B cell (primary cell): ENCODE results near the gene CCDC93. TPM values are rescaled to one million over a fixed set of nuclear protein-coding genes. Genes with fewer than 3 reads are reported as not detected.

Experiments used
- ATAC-seq: fragments of 200-7000 bp; cut with Tn5 transposase; one replicate; pipeline ENCODE4 v1.10.0; 2021; ENCODE audit warnings: low read depth, mild to moderate bottlenecking, moderate number of reproducible peaks, moderate library complexity
- CTCF ChIA-PET: fragments of 350-600 bp; sonication (Branson Sonifier 250); formaldehyde crosslinking; loops from one replicate; lab custom pipeline; 2021; ENCODE audit warnings: antibody characterized with exemption, inconsistent platforms; lab: Charles Lee
- POLR2A ChIA-PET: fragments of 350-600 bp; sonication (Branson Sonifier 250); formaldehyde crosslinking; loops from one replicate; lab custom pipeline; 2021; ENCODE audit warnings: antibody characterized with exemption; lab: Charles Lee
- DNase-seq: peaks from one replicate; pipeline ENCODE4 v3.0.0; 2013
- H2AFZ ChIP-seq: 2 replicates; pipeline ENCODE4 v1.6.1; 2012; ENCODE audit warnings: mild to moderate bottlenecking, low read depth, low read length; ENCODE audit not compliant: insufficient read depth, poor library complexity, severe bottlenecking
- H3K27ac ChIP-seq, 2 donors: 1 replicate in 1 of 2; 2 replicates in 1 of 2; pipeline ENCODE4 v1.5.1; 2012 to 2013; ENCODE audit warnings: low read length in 2 of 2, mild to moderate bottlenecking in 2 of 2, moderate library complexity in 1 of 2
- H3K27me3 ChIP-seq, 4 experiments: fragments of 200-600 bp in 1 of 4; sonication (generic) in 1 of 4; replicated peaks in 1 of 4; 1 replicate in 2 of 4; 2 replicates in 2 of 4; pipeline versions ENCODE4 v1.6.1 to v1.7.0; 2013 to 2016; ENCODE audit warnings: low read length in 3 of 4, mild to moderate bottlenecking in 2 of 4, mixed read lengths in 1 of 4, moderate library complexity in 1 of 4; ENCODE audit not compliant: insufficient read depth in 4 of 4, control insufficient read depth in 3 of 4; ENCODE audit errors: control extremely low read depth in 1 of 4
- H3K36me3 ChIP-seq, 2 experiments: replicated peaks in 1 of 2; 1 replicate in 1 of 2; 2 replicates in 1 of 2; pipeline versions ENCODE4 v1.6.1 to v1.7.1; 2013; ENCODE audit warnings: low read length in 1 of 2; ENCODE audit not compliant: insufficient read depth in 2 of 2, control insufficient read depth in 1 of 2; ENCODE audit errors: control extremely low read depth in 1 of 2, extremely low read depth in 1 of 2
- H3K4me1 ChIP-seq, 2 donors: fragments of 200-600 bp in 1 of 2; sonication (generic) in 1 of 2; 1 replicate in 1 of 2; 2 replicates in 1 of 2; pipeline versions ENCODE4 v1.5.1 to v1.6.1; 2013 to 2017; ENCODE audit warnings: low read length in 2 of 2; ENCODE audit not compliant: control insufficient read depth in 2 of 2, insufficient read depth in 2 of 2
- H3K4me2 ChIP-seq: replicated peaks from 2 replicates; pipeline ENCODE3; 2012; ENCODE audit warnings: mild to moderate bottlenecking, low read depth, low read length; ENCODE audit not compliant: poor library complexity, severe bottlenecking
- H3K4me3 ChIP-seq, 5 experiments: fragments of 200-600 bp in 1 of 5; sonication (generic) in 1 of 5; 1 replicate in 3 of 5; 2 replicates in 2 of 5; pipeline versions ENCODE4 v1.5.1 to v1.7.0; 2011 to 2016; ENCODE audit warnings: low read length in 4 of 5, mild to moderate bottlenecking in 4 of 5, low read depth in 2 of 5, control low read depth in 1 of 5, moderate library complexity in 1 of 5; ENCODE audit not compliant: insufficient read depth in 1 of 5; ENCODE audit errors: control extremely low read depth in 1 of 5, extremely low read depth in 1 of 5
- H3K79me2 ChIP-seq: fragments of 200-600 bp; sonication (generic); one replicate; pipeline ENCODE4 v1.6.0; 2016; ENCODE audit warnings: low read length; ENCODE audit not compliant: control insufficient read depth, insufficient read depth
- H3K9ac ChIP-seq: fragments of 200-600 bp; sonication (generic); 2 replicates; pipeline ENCODE4 v1.6.1; 2017; ENCODE audit warnings: mild to moderate bottlenecking, low read length, moderate library complexity
- H3K9me3 ChIP-seq, 3 donors: one replicate each; pipeline versions ENCODE4 v1.6.1 to v1.7.1; 2013; ENCODE audit warnings: low read length in 2 of 3; ENCODE audit not compliant: control insufficient read depth in 2 of 3, insufficient read depth in 1 of 3; ENCODE audit errors: control extremely low read depth in 1 of 3
- H4K20me1 ChIP-seq: 2 replicates; pipeline ENCODE4 v1.6.0; 2012; ENCODE audit warnings: mild to moderate bottlenecking, low read length; ENCODE audit not compliant: insufficient read depth, control insufficient read depth, poor library complexity, severe bottlenecking
- H3K27ac Mint-ChIP-seq: one replicate; pipeline ENCODE4 v1.8.0; 2021; ENCODE audit warnings: mixed read lengths
- H3K27me3 Mint-ChIP-seq: one replicate; pipeline ENCODE4 v1.8.0; 2021; ENCODE audit warnings: mixed read lengths
- H3K4me1 Mint-ChIP-seq: one replicate; pipeline ENCODE4 v1.8.0; 2021; ENCODE audit warnings: mixed read lengths
- H3K4me3 Mint-ChIP-seq: one replicate; pipeline ENCODE4 v1.8.0; 2021; ENCODE audit warnings: mixed read lengths
- H3K9me3 Mint-ChIP-seq: one replicate; pipeline ENCODE4 v1.8.0; 2022; ENCODE audit warnings: mixed read lengths; ENCODE audit not compliant: insufficient read depth
- EZH2 ChIP-seq: IDR thresholded peaks from 2 replicates; pipeline ENCODE4 v1.6.1; 2012; ENCODE audit warnings: borderline replicate concordance, low read depth, mild to moderate bottlenecking, moderate library complexity, low read length; ENCODE audit not compliant: insufficient read depth, poor library complexity, severe bottlenecking
- WGBS: methylation state at CpG from one replicate; pipeline ENCODE4 v1.1.5; 2013; ENCODE audit warnings: missing lambda C conversion rate; ENCODE audit not compliant: insufficient coverage; 5-methylcytosine and 5-hydroxymethylcytosine counted together
- intact Hi-C: fragments of 100-400 bp; cut with micrococcal nuclease; formaldehyde crosslinking; loops from one replicate; pipeline ENCODE4 v1.10.0; 2022
- polyA plus RNA-seq: library from polyadenylated mRNA; depleted of rRNA; stranded (reverse); fragments of >200 nt; gene quantifications from 2 replicates; pipeline ENCODE4 v1.2.3, GENCODE V29; 2012
- total RNA-seq, 2 donors: library from RNA; stranded (reverse); fragments of 120-200 nt in 1 of 2; gene quantifications; 1 replicate in 1 of 2; 2 replicates in 1 of 2; pipeline versions ENCODE4 v1.2.3 to v1.2.4, GENCODE V29; 2013 to 2022
- TF ChIP-seq, protein P1 (sequence below): fragments of 200-600 bp; IDR thresholded peaks from one replicate; pipeline ENCODE4 v1.8.0; 2022; ENCODE audit warnings: antibody characterized with exemption, mild to moderate bottlenecking

CCDC93 gene
- total and polyA plus RNA-seq, 2 donors (not counting 1 experiment from before 2014, with no cell fraction given) = 17.5 to 79.6 TPM

DNA sequence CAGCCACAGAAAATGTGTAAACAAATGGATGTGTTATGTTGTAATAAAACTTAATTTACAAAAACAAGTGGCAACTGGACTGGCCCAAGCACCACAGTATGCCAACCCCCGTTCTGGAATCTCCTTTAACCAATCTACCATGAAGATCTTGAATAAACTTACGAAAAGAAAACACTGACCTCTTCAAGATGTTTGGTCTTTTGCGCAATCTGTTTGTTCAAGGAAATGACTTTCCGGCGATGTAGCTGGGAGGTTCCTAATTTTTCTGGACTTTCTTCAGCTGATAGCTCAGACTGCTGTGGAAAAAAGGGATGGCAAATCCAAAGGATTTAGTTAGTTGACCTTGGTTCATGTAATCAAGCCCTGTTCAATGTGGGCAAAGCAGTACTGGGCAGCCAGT is 55.7 kb downstream of the CCDC93 start:
- H3K4me3 Mint-ChIP-seq = no peak overlapping the region
- no peaks in the 10 kb centered on the region for H3K4me1 Mint-ChIP-seq
- no peaks in the 10 kb centered on the region for H3K9me3 Mint-ChIP-seq
- intact Hi-C loops = no loop called here
- TF ChIP-seq, protein P1, sequence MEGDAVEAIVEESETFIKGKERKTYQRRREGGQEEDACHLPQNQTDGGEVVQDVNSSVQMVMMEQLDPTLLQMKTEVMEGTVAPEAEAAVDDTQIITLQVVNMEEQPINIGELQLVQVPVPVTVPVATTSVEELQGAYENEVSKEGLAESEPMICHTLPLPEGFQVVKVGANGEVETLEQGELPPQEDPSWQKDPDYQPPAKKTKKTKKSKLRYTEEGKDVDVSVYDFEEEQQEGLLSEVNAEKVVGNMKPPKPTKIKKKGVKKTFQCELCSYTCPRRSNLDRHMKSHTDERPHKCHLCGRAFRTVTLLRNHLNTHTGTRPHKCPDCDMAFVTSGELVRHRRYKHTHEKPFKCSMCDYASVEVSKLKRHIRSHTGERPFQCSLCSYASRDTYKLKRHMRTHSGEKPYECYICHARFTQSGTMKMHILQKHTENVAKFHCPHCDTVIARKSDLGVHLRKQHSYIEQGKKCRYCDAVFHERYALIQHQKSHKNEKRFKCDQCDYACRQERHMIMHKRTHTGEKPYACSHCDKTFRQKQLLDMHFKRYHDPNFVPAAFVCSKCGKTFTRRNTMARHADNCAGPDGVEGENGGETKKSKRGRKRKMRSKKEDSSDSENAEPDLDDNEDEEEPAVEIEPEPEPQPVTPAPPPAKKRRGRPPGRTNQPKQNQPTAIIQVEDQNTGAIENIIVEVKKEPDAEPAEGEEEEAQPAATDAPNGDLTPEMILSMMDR = no peak
- TF ChIP-seq EZH2 = no peak
- Histone ChIP-seq H3K27ac (no peak overlapping the region), H3K27me3 (no peaks in the 10 kb centered on the region), H3K4me2 (no peak overlapping the region), H3K9me3 (no peaks in the 10 kb centered on the region), H3K9ac (no peak overlapping the region), H4K20me1 (no peaks in the 10 kb centered on the region), H3K36me3 (peaks cover 4 to 74% of the 10 kb centered on the region in 2 experiments), H3K4me1 (no peaks in the 10 kb centered on the region), H3K79me2 (peaks cover 2% of the 10 kb centered on the region), H3K4me3 (no peak overlapping the region), H2AFZ (no peak overlapping the region)
- 98% methylated on average over 5 of the region's 5 CpGs for WGBS
- H3K27me3 Mint-ChIP-seq = no peaks in the 10 kb centered on the region
- no peak for DNase-seq
- H3K27ac Mint-ChIP-seq = no peak overlapping the region
- ATAC-seq = no peak
- POLR2A ChIA-PET = no interaction called here
- CTCF ChIA-PET = no interaction called here

DNA sequence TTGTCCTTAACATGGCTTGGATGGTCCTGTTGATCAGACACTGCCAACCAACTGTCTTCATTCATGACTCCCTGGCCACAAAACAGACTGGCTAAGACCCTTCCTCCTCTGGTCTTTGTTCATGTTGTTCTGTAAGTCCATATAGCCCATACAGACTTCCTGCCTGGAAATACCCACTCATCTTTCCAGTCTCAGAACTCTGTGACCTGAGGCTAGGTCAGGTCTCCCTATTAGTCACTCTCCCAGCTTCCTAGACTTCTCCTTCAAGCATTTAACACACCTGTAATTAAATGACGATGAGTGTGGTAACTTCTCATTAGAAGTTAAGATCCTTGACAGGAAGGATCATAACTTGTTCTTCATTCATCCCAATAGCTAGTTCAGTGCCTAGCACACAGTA is 56.3 kb downstream of the CCDC93 start:
- H3K79me2 ChIP-seq = no peaks in the 10 kb centered on the region
- H3K4me3 ChIP-seq = no peak overlapping the region
- no peaks in the 10 kb centered on the region for H3K9me3 ChIP-seq
- H3K27me3 ChIP-seq = no peaks in the 10 kb centered on the region
- Mint-ChIP-seq H3K4me1 (no peaks in the 10 kb centered on the region), H3K27me3 (no peaks in the 10 kb centered on the region), H3K4me3 (no peak overlapping the region), H3K9me3 (no peaks in the 10 kb centered on the region), H3K27ac (no peak overlapping the region)
- ATAC-seq = no peak
- H3K4me2 ChIP-seq = no peak overlapping the region
- H3K36me3 ChIP-seq = peaks cover 4 to 78% of the 10 kb centered on the region in 2 experiments
- WGBS = no CpG with 5 or more reads among the region's 1 CpG
- H2AFZ ChIP-seq = no peak overlapping the region
- intact Hi-C loops = no loop called here
- H3K4me1 ChIP-seq = no peaks in the 10 kb centered on the region
- POLR2A ChIA-PET = no interaction called here
- CTCF ChIA-PET = interaction anchor here (1.2 to 1.4 kb wide), 2 partner anchors 10 to 45 kb away, joined by 4 to 5 read pairs; no protein-coding TSS in a partner anchor
- H3K9ac ChIP-seq = no peak overlapping the region
- H3K27ac ChIP-seq = no peak overlapping the region
- TF ChIP-seq EZH2 = no peak
- TF ChIP-seq, protein P1 = no peak
- H4K20me1 ChIP-seq = no peaks in the 10 kb centered on the region
- DNase-seq = no peak
